Measurements from ENCODE around the gene WNK4.

WNK4 gene

DNA sequence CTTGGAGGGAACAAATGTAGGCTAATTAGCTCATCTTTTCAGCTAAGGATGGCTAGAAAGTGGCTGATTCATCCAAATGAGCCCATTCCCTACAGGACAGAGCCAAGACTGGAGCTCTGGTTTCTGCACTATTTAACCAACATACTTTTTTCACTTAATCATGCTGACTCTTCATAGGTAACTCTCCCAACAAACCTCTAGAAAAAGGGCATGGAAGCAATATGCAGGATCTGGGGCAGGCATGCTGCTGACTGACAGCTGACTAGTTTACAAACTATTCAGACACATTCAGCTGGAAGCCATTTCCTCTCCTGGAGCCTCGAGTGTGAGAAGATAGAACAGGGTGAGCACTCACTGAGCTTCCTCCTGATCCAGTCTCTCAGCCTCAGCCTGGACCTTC is 37.5 kb downstream of the WNK4 start:
- TF ChIP-seq, protein P1, sequence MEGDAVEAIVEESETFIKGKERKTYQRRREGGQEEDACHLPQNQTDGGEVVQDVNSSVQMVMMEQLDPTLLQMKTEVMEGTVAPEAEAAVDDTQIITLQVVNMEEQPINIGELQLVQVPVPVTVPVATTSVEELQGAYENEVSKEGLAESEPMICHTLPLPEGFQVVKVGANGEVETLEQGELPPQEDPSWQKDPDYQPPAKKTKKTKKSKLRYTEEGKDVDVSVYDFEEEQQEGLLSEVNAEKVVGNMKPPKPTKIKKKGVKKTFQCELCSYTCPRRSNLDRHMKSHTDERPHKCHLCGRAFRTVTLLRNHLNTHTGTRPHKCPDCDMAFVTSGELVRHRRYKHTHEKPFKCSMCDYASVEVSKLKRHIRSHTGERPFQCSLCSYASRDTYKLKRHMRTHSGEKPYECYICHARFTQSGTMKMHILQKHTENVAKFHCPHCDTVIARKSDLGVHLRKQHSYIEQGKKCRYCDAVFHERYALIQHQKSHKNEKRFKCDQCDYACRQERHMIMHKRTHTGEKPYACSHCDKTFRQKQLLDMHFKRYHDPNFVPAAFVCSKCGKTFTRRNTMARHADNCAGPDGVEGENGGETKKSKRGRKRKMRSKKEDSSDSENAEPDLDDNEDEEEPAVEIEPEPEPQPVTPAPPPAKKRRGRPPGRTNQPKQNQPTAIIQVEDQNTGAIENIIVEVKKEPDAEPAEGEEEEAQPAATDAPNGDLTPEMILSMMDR (IDR thresholded peaks at IDR 0.05; ENCODE audit: low read depth, low read length) = no peak
- DNase-seq (ENCODE audit: extremely low read depth, low read depth) = no peak

DNA sequence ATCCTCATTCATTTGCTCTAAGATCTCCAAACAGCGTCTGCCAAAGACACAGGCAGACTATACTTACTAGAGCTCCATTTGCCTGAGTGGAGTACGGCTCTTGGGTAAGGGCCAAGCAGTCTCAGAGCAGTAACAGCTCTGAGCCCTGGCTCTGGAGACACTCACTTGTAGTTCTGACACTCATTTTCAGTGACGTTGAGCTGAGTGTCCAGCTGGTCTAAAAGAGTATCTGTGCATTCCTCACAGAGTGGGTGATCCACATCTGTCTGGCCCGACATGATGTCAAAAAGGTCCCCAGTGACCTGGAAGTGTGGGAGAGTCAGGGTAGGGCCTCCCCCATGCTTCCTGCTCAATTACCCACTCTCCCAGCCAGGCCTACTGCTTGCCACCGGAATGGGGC is 38.0 kb downstream of the WNK4 start:
- DNase-seq (ENCODE audit: extremely low read depth, low read depth) = no peak
- TF ChIP-seq, protein P1 (IDR thresholded peaks at IDR 0.05; ENCODE audit: low read depth, low read length) = no peak

DNA sequence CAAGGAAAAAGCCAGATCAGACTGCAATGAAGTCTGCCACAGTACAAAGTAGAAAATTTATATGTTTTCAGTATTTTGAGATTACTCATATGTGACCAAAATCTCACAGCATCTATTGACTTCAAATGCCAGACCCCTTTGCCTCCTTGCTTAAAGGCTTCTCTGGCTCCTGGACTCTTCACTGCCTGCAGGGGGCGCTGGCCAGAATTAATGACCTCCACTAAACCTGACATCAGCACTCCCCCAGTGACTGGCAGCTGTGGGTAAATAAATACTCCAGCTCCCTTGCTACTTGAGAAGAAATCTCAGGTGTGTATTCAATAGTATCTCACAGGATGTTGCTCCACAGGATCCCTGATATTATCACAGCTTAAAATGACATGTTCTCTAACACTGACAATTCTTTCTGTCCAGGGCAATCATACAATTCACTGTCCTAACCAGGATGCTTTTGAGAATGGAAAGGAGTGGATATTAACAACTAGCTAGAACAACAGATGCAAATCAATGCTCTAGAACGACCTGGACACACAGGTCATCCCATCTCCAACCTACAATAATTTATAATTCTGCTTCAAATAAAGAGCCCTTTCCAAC is 39.6 kb downstream of the WNK4 start:
- TF ChIP-seq, protein P1 (IDR thresholded peaks at IDR 0.05; ENCODE audit: low read depth, low read length) = peak; percentile 78
- DNase-seq (ENCODE audit: extremely low read depth, low read depth) = no peak

DNA sequence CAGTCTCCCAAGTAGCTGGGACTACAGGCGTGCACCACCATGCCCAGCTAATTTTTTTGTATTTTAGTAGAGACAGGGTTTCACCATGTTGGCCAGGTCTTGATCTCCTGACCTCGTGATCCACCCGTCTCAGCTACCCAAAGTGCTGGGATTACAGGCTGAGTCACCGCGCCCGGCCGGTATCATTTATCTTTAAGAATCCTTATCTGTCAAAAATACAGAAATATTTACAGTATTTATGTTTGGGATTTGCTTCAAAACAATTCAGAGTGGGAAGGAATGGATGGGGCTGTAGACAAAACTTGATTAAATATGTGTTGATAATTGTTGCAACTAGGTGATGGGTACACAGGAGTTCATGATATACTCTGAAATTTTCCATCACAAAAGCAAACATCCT is 40.8 kb downstream of the WNK4 start:
- TF ChIP-seq, protein P1 (IDR thresholded peaks at IDR 0.05; ENCODE audit: low read depth, low read length) = no peak
- no peak for DNase-seq (ENCODE audit: extremely low read depth, low read depth)

DNA sequence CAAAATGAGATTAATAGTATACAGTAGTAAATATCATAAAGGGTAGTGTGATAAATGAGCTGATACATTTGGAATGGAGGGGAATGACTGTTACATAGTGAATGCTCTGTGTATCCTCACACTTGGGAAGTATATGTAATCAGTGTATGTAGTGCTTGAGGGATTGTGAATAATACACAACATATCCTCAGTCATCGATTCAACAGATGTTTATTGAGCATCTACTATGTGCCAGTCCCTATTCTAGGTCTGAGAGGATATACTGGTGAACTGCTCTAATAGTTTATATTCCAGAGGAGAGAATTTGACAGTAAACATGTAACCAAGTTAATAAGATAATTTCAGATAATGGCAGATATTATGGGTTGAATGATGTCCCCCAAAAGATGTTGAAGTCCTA is 47.1 kb downstream of the WNK4 start:
- DNase-seq (ENCODE audit: extremely low read depth, low read depth) = no peak
- TF ChIP-seq, protein P1 (IDR thresholded peaks at IDR 0.05; ENCODE audit: low read depth, low read length) = no peak

DNA sequence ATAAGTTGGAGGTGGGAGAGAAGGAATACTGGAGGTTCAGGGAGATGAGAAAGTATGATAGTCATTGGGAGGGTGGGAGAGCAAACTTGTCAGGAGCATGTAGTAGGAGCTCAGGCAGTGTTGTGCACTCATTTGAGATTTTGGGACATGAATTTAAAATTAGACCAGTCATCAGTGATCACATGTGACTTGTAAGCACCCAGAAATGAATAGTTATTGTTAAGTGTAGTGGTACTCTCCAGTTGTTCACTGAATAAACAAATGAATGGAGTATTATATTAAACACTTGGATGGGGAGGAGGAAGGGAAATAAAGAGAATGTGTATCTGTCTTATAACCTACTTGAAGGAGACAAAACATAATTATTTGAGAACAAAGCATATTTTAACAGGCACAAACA is 50.6 kb downstream of the WNK4 start:
- TF ChIP-seq, protein P1 (IDR thresholded peaks at IDR 0.05; ENCODE audit: low read depth, low read length) = no peak
- no peak for DNase-seq (ENCODE audit: extremely low read depth, low read depth)

- DNase-seq (ENCODE audit: extremely low read depth, low read depth) = no peak
- TF ChIP-seq, protein P1 (IDR thresholded peaks at IDR 0.05; ENCODE audit: low read depth, low read length) = no peak
These were observed 52.0 kb downstream of the WNK4 start for GRCh38 chr17:42832213-42832933.

All from AG09319 (cell line).